CD14-positive monocyte (primary cell): ENCODE data around the gene MEF2B. TPM values are rescaled to one million over a fixed set of nuclear protein-coding genes. Genes with fewer than 3 reads are reported as not detected.

Experiments used
- DNase-seq, 3 donors: peaks; one replicate each; pipeline ENCODE4 v3.0.0-alpha.2; 2011 to 2022
- H2AFZ ChIP-seq: 2 replicates; pipeline ENCODE4 v1.6.0; 2012; ENCODE audit warnings: mild to moderate bottlenecking, low read depth, low read length, inconsistent platforms; ENCODE audit not compliant: insufficient read depth, poor library complexity, severe bottlenecking
- H3K27ac ChIP-seq, 2 donors: 1 replicate in 1 of 2; 2 replicates in 1 of 2; pipeline ENCODE4 v1.5.1; 2012 to 2013; ENCODE audit warnings: low read length in 2 of 2, control low read depth in 1 of 2, inconsistent platforms in 1 of 2, low read depth in 1 of 2, mild to moderate bottlenecking in 1 of 2
- H3K27me3 ChIP-seq, 2 donors: one replicate each; pipeline versions ENCODE4 v1.6.0 to v1.6.1; 2011 to 2013; ENCODE audit warnings: low read length in 2 of 2; ENCODE audit not compliant: control insufficient read depth in 2 of 2, insufficient read depth in 2 of 2
- H3K36me3 ChIP-seq, 2 donors: replicated peaks in 1 of 2; 1 replicate in 1 of 2; 2 replicates in 1 of 2; pipeline versions ENCODE4 v1.5.1 to v1.6.1; 2012 to 2013; ENCODE audit warnings: low read length in 2 of 2, control low read depth in 1 of 2, inconsistent platforms in 1 of 2, mild to moderate bottlenecking in 1 of 2; ENCODE audit not compliant: insufficient read depth in 2 of 2, control insufficient read depth in 1 of 2
- H3K4me1 ChIP-seq, 2 donors: 1 replicate in 1 of 2; 2 replicates in 1 of 2; pipeline versions ENCODE4 v1.5.1 to v1.6.1; 2012 to 2013; ENCODE audit warnings: low read length in 2 of 2, control low read depth in 1 of 2, inconsistent platforms in 1 of 2, mild to moderate bottlenecking in 1 of 2, moderate library complexity in 1 of 2; ENCODE audit not compliant: insufficient read depth in 2 of 2, control insufficient read depth in 1 of 2
- H3K4me2 ChIP-seq: replicated peaks from 2 replicates; pipeline ENCODE3; 2012; ENCODE audit warnings: low read length, moderate library complexity, mild to moderate bottlenecking; ENCODE audit not compliant: poor library complexity, severe bottlenecking; ENCODE audit errors: extremely low read depth
- H3K4me3 ChIP-seq, 3 experiments: fragments of 200-600 bp in 1 of 3; sonication (generic) in 1 of 3; replicated peaks in 1 of 3; 1 replicate in 2 of 3; 2 replicates in 1 of 3; pipeline ENCODE4 v1.5.1; 2011 to 2013; ENCODE audit warnings: low read length in 3 of 3, mild to moderate bottlenecking in 3 of 3, control low read depth in 2 of 3, low read depth in 2 of 3, inconsistent platforms in 1 of 3, moderate library complexity in 1 of 3
- H3K79me2 ChIP-seq: 2 replicates; pipeline ENCODE4 v1.6.0; 2012; ENCODE audit warnings: mild to moderate bottlenecking, control low read depth, inconsistent platforms, low read length, moderate library complexity; ENCODE audit not compliant: insufficient read depth
- H3K9ac ChIP-seq: 2 replicates; pipeline ENCODE4 v1.6.0; 2017; ENCODE audit warnings: low read length, mild to moderate bottlenecking; ENCODE audit not compliant: insufficient read depth, poor library complexity, severe bottlenecking
- H3K9me3 ChIP-seq, 2 donors: replicated peaks in 1 of 2; 1 replicate in 1 of 2; 2 replicates in 1 of 2; pipeline versions ENCODE4 v1.5.1 to v1.6.1; 2012 to 2013; ENCODE audit warnings: low read length in 2 of 2, control low read depth in 1 of 2; ENCODE audit not compliant: control insufficient read depth in 1 of 2, insufficient read depth in 1 of 2
- H4K20me1 ChIP-seq: 2 replicates; pipeline ENCODE4 v1.6.0; 2012; ENCODE audit warnings: mild to moderate bottlenecking, low read length, control low read depth, moderate library complexity; ENCODE audit not compliant: insufficient read depth
- H3K27ac Mint-ChIP-seq, 7 donors: one replicate each; pipeline ENCODE4 v1.8.0; 2020; ENCODE audit warnings: mild to moderate bottlenecking in 7 of 7, mixed read lengths in 7 of 7, moderate library complexity in 6 of 7, inconsistent platforms in 2 of 7
- H3K27me3 Mint-ChIP-seq, 3 donors: one replicate each; pipeline ENCODE4 v1.8.0; 2021 to 2022; ENCODE audit warnings: low read depth in 3 of 3, mild to moderate bottlenecking in 3 of 3, mixed read lengths in 3 of 3, moderate library complexity in 3 of 3, inconsistent platforms in 1 of 3
- H3K36me3 Mint-ChIP-seq, 2 donors: one replicate each; pipeline ENCODE4 v1.8.0; 2020; ENCODE audit warnings: mixed read lengths in 2 of 2, inconsistent platforms in 1 of 2, mild to moderate bottlenecking in 1 of 2
- H3K4me1 Mint-ChIP-seq: one replicate; pipeline ENCODE4 v1.8.0; 2020; ENCODE audit warnings: mild to moderate bottlenecking, mixed read lengths
- H3K4me3 Mint-ChIP-seq, 2 donors: one replicate each; pipeline ENCODE4 v1.8.0; 2020; ENCODE audit warnings: mild to moderate bottlenecking in 2 of 2, mixed read lengths in 2 of 2, moderate library complexity in 1 of 2
- H3K9me3 Mint-ChIP-seq, 7 donors: one replicate each; pipeline ENCODE4 v1.8.0; 2020 to 2022; ENCODE audit warnings: mixed read lengths in 7 of 7, mild to moderate bottlenecking in 6 of 7, moderate library complexity in 6 of 7, inconsistent platforms in 2 of 7
- CTCF ChIP-seq: fragments of 200-600 bp; IDR thresholded peaks from one replicate; pipeline ENCODE4 v1.8.0; 2022; ENCODE audit warnings: antibody characterized with exemption, mild to moderate bottlenecking
- WGBS: methylation state at CpG from one replicate; pipeline ENCODE4 v1.1.5; 2013; ENCODE audit warnings: missing lambda C conversion rate; ENCODE audit not compliant: insufficient coverage; 5-methylcytosine and 5-hydroxymethylcytosine counted together
- intact Hi-C, 2 donors: fragments of 100-400 bp; cut with micrococcal nuclease; formaldehyde crosslinking; loops; one replicate each; pipeline versions ENCODE4 v1.15.0 to v1.15.1; 2023
- polyA plus RNA-seq, 3 donors: library from polyadenylated mRNA; depleted of rRNA in 1 of 3; unstranded in 2 of 3; stranded (reverse) in 1 of 3; fragments of 300-500 nt in 2 of 3; fragments of >200 nt in 1 of 3; fragmentation: Illumina TruSeq in 2 of 3; gene quantifications; 1 replicate in 2 of 3; 2 replicates in 1 of 3; pipeline ENCODE4 v1.2.3, GENCODE V29; 2012 to 2021

Gene MEF2B
- polyA plus RNA-seq, 3 donors: 0.15 to 1.8 (median 0.30) TPM

DNA sequence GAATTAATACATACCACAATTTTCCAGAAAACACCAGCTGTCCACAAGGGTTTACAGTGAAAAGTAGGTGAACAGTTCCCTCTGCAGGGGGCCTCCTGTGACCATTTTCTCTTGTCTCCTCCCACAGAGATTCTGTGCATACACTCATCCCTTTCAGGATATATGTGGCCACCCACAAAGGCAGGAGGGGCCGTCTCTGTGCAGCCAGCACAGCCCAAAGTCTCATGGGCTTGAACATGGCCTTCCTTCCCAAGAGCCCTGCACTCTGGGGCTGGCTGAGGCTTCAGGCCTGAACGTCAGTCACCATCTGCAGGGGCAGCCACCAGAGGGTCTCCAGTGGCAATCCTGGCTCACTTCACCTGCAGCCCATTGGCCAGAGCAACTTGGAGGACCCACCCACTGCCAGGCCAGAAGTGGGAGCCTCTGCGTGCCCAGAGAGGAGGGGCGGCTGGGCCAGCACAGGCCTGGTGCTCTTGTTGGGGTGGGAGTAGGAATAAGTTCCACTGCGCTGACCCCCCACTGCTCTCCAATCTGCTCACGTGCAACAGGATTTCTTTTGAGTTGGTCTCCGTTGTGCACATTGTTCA, 56.9 kb downstream of the MEF2B start:
- intact Hi-C loops: no loop called here
- no peak for DNase-seq
- no peaks in the 10 kb centered on the region for H3K36me3 ChIP-seq
- peaks cover 0 to 8% of the 10 kb centered on the region in 2 donors for H3K4me1 ChIP-seq
- no peak overlapping the region for H3K9ac ChIP-seq
- Mint-ChIP-seq H3K27ac (no peak overlapping the region), H3K36me3 (peaks cover 0 to 2% of the 10 kb centered on the region in 2 donors), H3K27me3 (peaks cover 7 to 15% (median 12%) of the 10 kb centered on the region in 3 donors), H3K4me3 (no peak overlapping the region), H3K9me3 (peaks cover 0 to 3% (median 0%) of the 10 kb centered on the region in 7 donors), H3K4me1 (peaks cover 7% of the 10 kb centered on the region)
- H4K20me1 ChIP-seq: no peaks in the 10 kb centered on the region
- H3K4me2 ChIP-seq: no peak overlapping the region
- H2AFZ ChIP-seq: no peak overlapping the region
- WGBS: 63% methylated on average over 4 of the region's 7 CpGs
- no peak overlapping the region for H3K4me3 ChIP-seq
- H3K79me2 ChIP-seq: no peaks in the 10 kb centered on the region
- H3K9me3 ChIP-seq: no peaks in the 10 kb centered on the region
- H3K27me3 ChIP-seq: peaks cover 0 to 3% of the 10 kb centered on the region in 2 donors
- no peak for TF ChIP-seq CTCF
- H3K27ac ChIP-seq: no peak overlapping the region

- H3K36me3 ChIP-seq: no peaks in the 10 kb centered on the region
- H3K79me2 ChIP-seq: no peaks in the 10 kb centered on the region
- H4K20me1 ChIP-seq: no peaks in the 10 kb centered on the region
- peaks cover 7% of the 10 kb centered on the region for H3K4me1 Mint-ChIP-seq
- intact Hi-C loops: no loop called here
- peaks cover 0 to 2% of the 10 kb centered on the region in 2 donors for H3K36me3 Mint-ChIP-seq
- no peak overlapping the region for H3K27ac Mint-ChIP-seq
- H3K27ac ChIP-seq: no peak overlapping the region
- H3K4me3 Mint-ChIP-seq: no peak overlapping the region
- H2AFZ ChIP-seq: no peak overlapping the region
- peaks cover 0 to 3% (median 0%) of the 10 kb centered on the region in 7 donors for H3K9me3 Mint-ChIP-seq
- no peak overlapping the region for H3K9ac ChIP-seq
- H3K4me2 ChIP-seq: no peak overlapping the region
- DNase-seq: no peak
- peaks cover 7 to 15% (median 12%) of the 10 kb centered on the region in 3 donors for H3K27me3 Mint-ChIP-seq
- H3K4me1 ChIP-seq: peaks cover 0 to 8% of the 10 kb centered on the region in 2 donors
- H3K9me3 ChIP-seq: no peaks in the 10 kb centered on the region
- no peak for TF ChIP-seq CTCF
- 100% methylated on average over 4 of the region's 9 CpGs for WGBS
- no peak overlapping the region for H3K4me3 ChIP-seq
- peaks cover 0 to 3% of the 10 kb centered on the region in 2 donors for H3K27me3 ChIP-seq
Observed at GRCh38 chr19:19111967-19112580, 58.0 kb downstream of the MEF2B start.
